Measurements from ENCODE around the gene SNF8.

GRCh38 chr17:48961516-48962233 is 17.0 kb upstream of the SNF8 start:
- TF ChIP-seq POLR2AphosphoS5 (IDR thresholded peaks at IDR 0.05) (no peak), CTCF (IDR thresholded peaks at IDR 0.05) (no peak)

Measured in breast epithelium (tissue), 3 donors.